ENCODE measurements around the gene MAST4.
A peak's percentile ranks its signal among the peaks of the same experiment; 100 is the strongest.

The MAST4 gene

DNA sequence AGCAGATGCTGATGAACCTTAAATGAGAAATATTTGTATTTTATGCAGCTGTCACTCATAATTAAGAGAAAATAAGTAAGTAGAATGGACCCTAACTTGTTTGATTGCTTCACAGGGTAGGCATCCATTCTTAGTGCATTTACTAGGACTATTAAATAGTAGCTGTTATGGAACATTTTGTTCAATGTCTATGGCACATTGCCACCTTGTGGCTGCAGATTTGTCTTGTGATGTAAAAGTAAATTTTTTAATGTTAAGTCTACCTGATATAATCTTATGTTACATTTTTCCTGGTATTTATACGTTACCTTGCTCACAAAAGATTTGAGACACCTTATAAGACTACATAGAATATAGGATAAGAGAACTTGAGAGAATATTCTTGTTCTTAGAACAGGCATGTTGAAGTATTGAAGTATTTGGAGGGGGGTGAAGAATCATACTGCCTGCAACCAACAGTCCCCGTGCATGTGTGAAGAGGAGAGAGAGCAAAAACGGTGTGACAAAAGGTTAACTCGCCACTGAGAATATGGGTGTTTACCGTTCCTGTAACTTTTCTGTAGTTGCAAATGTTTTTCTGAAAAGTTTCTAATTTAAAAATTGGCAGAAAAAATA is 161.1 kb downstream of the MAST4 start:
- peak in 1 of 2 experiments; percentile 23 for DNase-seq

DNA sequence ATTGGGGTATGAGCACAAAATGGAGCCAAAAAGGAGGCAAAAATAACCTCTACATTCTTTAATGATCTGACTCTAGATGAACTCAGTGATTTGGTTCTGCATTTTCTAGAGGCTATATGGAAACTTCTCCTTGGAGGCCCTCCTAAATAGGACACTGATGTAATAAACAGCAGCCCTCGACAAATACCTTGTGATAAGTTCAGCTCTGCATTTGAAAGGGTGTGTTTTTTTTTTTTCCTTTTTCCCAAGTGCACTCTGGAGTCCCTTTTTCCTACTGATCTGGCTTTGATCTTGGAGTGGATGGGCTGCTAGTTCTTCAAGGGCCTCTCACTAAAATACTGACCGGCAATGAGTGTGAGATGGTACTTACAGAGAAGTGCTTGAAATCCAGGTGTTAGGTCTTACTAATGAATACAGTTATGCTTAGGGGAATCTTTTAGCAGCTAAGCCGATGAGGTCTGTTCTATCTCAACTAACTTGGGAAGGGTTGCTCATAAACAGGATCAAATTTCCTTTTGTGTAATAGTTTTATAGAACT is 161.7 kb downstream of the MAST4 start:
- DNase-seq = no peak

DNA sequence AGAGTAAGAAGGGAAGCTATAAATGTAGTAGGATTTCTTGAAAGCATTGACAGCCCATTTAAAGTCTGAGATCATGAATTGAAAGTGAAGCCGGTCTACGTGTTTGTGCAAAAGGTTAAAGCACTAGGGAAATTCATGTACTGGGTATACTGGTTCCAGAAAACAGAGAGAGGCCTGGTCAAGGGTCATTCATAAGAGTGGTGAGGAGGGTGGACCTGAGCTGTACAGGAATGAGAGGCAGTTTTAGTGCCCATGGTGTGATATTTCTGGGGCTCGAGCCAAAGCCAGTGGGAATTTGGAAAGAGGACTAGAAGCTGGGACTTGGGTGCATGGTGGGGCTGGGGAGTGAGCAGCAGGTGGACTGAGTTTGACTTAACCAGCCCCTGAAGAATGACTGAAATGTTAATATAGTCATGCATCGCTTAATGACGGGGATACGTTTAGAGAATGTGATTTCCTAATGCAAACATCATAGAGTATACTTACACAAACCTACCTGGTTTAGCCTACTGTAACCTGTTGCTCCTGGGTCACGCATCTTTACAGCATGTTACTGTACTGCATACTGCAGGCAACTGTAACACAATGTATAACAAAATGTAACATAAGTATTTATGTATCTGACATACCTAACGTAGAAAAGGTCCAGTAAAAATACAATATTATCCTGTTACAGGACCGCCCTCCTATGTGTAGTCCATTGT is 173.0 kb downstream of the MAST4 start:
- no peak for DNase-seq

DNA sequence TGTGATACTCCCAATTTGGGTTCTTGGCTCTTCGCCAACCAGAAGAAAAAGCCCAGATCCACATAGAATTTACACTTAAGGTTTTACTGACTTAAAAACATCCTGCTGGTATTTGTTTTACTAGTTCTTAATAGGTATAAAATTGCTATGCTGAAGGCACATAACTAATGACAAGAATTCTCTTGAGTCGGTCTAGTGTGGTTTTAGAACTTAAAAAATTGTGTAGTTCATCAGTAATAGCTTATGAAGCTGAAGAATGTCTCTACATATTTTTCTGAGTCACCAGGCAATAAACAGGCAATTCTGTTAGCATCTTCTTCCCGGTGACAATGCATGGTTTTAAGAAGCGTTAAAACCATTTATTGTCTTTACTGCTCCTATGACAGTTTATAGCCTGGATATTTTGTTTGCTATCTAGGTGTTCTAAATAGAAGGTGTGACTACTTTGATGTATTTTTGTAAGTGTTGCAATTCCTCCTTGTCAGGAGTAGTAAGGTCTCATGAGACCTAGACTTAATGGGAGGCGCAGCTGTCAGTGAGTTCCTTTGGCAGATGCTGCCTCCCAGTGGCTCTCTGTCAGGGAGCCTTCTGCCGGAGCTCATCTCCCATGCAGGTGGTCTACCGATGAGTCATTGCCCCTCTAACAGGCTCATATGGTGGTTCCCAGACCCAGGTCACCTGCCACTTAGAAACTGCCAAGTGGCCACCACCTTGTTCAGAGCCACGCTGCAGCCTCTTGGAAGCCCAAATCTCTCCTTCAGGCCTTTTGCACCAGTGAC is 173.8 kb downstream of the MAST4 start:
- DNase-seq = no peak

DNA sequence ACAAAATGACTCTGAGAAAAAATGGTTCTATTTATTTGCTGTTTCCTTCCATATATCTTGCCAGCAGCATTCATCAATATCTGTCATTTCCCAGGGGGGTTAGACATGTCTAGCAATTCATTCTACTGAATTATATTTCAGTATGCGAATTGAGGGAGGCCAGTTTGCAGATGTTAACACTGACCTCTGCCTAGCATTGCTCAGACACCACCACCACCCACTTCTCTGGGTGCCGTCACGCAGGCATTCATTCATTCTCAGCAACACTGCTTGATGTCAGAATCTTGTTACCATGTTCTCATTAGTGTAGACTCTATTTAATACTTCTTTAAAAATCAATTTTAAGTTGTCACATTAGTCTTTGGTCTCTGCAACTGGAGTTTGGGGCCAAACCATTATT is 181.7 kb downstream of the MAST4 start:
- DNase-seq = no peak

DNA sequence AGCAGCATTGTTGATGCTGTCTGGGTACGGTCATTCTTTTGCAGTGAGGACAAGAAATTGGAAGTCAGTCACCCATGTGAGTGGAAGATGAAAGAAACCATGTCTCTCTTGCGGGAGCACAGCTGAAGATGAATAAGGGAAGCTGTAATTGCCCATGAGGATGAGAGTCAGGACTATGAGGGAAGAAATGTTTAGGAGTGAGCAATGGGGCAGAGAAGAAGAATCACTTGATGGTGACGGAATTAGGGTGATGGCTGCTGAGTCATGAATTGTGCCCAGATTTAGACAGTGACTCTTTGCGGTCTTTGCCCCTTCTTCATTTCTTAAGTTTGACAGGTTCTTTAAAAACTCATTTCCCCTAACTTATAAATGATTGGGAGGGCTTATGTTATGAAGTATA is 183.3 kb downstream of the MAST4 start:
- DNase-seq = no peak

DNA sequence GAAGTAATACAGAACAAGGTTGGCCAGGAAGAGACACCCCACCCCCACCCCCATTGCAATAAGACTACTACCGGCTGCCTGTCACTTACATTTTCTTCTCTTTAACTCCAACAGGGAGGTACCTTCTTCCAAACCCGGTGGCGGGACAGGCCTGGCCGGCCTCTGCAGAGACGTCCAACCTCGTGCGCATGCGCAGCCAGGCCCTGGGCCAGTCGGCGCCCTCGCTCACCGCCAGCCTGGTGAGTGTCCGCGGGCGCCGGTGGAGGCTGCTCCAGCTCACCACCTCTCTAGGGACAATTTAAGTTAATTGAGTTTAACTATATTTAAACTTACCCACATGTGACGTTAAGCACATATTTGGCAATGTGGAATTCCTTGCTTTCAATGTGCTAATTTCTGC is 192.4 kb downstream of the MAST4 start:
- DNase-seq = peak in 1 of 2 experiments; percentile 13

DNA sequence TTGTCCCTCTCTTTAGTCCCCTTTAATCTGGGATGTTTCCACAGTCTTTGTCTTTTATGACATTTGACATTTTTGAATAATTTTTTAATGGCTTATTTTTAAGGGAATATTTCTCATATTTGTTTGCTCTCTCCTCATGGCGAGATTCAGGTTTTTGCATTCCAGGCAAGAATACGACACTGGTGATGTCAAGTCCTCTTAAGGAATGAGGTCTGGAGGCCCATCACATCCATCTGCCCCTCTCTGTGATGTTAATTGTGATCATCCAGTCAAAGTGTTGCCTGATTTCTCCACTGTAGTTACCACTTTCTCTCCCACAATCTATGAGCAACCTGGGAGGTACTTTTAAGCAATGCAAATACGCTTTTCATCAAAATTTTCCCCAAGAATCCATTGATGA is 193.2 kb downstream of the MAST4 start:
- no peak for DNase-seq

DNA sequence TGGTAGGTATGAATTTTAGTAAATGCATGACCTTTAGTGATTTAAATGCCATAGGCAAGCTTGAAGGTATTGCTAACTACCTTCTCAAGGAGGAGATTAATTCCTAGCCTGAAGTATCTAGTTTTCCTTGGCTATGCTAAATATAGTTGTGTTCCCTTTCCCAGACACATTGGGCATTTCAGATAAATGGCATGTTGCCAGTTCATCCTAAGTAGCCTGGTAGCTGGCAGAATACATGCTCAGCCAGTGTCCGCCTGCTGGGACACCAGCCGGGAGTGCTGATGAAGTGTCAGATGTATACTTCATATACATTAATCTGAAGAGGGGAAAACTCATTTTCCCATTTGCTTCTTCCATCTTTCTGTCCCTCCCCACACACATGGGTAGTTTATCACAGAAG is 196.9 kb downstream of the MAST4 start:
- DNase-seq = no peak

DNA sequence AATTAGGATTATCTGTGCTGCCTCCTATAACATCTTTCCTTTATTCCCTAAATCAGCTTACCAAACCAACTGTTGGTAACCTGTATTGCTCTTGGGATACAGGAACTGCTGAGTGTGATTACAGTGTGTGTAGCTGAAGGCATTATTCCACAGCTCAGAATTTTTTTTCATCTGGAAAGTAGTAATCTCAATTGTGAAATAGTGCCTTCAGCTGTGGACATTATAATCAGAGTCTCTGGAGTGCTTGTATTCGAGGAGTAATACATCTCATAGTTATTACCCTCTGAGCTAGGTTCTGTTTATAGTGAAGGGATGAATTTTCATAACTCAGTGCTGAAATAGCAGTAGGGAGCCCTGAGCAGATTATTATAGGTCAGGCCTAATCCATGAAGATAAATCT is 199.5 kb downstream of the MAST4 start:
- DNase-seq = no peak

DNA sequence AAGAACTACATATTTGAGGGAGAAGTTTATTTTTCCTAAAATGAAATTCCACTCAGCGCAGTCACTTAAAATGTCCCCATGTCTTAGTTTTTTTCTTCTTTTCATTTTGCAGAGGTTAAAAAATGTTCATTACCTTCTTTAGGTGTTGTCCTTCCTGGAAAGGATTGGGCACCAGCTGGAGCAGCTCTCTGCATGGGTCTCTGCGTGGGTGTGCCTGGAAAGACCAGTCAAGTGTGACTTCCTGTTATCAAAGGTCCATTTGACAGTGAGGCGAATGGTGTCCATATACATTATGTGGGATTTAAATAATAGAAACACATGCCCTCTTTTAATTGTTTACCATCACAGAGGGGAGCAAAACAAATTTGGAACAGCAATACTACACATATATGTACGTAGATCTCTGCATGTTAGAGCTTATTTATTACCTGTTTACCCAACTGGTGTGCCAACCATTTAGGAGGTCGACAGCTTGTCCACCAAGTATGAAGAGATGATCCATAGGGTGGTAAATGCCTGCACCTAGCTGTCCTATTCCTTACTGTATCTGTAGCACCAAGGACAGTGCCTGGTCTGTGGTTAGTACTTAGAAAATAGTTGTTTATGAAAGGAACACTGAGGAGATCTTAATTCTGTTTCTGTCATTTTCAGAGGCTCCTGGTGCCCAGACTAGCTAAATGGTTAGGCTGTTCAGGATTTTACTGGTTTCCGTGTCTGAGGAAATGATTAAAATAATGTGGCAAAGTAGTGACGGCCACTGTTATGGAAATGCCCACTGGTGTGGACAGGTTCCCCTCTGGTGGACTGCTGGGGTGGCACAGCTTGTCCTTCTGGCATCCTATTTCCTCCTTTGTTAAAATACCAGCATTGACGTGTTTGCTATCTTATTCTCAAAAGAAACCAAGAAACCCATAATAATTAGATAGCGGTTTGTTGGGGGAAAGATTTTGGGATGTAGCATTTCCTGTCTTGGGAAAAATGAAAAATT is 200.4 kb downstream of the MAST4 start:
- no peak for DNase-seq

DNA sequence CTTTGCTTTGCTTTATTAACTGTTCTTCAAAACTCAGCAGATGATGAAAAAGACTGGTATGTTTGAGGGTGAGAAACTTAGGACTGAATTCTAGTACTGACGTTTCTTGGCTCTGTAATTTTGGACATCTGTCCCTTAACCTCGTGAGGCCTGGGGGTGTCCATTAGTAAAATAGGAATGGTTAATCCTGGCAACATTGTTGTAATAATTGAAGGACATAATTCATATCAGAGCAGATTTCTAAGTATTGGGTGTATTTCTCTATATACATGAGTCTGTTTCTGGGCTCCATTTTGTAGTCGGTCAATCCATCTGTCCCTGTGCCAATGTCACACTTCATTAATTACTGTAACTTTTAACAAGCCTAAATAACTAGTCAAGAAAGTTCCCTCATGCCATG is 206.7 kb downstream of the MAST4 start:
- no peak for DNase-seq

DNA sequence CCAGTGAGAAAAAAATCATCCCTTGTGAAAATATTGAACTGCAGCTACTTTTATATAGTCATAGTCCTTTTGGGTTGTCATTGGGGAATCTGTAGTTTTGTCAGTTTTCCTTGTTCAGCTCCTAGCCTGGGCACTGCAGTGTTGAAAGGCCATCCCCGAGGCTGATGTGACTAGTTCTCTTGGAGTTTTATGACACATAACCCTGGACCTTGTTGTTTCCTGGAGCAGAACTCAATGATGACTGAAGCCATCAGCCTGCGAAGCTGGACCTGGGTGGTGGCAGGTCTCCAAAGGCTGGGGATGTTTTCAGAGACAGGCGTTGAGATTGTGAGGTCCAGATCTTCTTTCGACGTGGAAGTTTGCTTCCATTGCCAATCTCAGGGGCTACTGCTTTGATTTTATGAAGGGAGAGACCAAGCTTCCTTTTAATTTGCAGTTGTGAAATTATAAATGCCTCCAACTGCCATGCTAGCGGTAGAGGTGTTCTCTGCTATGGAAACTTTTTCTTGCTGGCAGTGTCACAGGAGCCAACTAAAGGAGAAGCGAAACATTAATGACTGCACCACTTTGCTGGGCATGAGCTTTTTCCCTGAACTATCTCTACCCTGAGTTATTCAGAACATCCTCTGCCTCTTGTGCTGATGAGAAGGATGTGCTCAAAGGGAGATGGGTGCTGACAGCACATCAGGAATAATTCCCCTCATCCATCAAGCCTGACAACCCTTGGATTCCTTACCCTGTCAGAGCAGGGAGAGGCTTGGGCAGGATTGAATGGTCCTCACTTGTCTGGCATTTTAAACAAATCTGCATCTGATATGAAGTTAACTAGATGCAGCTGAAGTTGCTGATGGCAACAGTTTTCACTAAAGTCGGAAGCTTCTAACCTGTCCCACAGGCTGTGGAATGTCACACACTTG is 209.6 kb downstream of the MAST4 start:
- no peak for DNase-seq

DNA sequence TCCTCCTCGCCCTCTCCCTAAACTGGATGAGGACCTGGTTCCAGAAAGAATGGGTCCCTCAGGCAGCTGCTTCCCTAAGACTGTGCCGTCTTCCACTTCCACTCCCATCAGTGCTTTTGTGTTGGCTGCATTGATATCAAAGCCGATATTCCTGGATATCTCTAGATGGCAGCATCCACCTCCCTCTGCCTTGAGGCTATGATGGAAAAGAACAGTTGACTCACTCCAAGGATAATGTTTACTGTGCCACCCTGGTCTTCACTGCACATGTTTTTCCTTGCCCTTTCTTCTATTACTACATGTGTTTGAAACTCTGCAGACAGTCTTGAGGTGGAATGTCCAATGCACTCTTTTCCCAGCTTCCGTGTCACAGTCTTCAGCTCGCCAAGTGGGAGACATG is 211.6 kb downstream of the MAST4 start:
- no peak for DNase-seq

DNA sequence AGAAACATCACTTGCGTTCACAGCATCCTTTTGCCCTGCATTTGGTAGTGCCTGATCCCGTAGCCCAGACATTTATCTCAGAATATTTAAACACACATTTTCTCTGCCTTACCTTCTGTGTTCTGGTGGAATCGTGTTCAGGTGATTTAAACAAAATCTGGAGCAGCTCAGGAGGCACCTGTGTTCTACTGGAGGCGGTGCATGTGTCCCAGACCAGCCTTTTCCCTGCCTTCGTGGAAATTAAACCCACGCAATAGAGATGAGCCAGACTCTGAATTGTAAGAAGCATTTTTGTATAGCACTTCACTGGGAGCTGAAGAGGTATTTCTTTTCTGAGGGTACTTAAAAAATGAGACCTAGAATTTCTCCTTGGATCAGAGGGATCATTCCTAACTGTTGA is 212.5 kb downstream of the MAST4 start:
- no peak for DNase-seq

DNA sequence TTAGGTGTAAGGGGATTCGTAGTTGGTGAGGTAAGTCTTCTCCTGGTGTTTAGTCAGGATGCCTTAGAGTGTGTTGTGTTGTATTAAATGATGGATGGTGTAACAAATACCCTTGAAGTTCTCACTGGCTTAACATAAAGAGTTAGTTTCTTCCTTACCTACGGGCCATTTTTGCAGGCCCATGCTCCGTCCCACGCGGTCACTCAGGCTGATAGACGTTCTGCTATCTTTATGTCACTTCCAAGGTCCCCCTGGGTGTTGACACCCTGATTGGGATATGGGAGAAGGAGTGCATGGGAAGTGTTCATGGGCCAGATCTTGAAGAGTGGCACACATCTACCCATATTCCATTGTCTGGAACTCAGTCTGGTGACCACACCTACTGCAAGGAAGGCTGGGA is 214.0 kb downstream of the MAST4 start:
- DNase-seq = no peak

DNA sequence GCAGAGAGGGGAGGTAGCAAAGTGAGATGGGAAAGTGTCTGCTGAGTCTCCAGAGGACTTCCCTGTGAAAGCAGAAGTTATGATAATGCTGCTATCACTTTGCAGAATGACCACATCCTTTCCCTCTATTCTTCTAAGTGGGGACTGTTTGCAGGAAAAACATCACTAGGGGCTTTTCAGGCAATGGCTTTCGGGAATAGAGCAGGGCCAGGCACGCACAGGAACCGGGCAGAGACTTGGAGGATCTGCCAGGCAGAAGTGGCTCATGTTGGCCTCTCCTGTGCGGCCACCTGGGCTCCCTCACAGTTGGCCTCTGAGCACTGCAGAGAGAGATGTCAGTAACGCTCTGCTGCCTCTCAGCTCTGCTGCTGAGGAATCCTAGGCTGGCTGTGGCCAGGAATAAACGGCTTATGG is 214.7 kb downstream of the MAST4 start:
- no peak for DNase-seq

DNA sequence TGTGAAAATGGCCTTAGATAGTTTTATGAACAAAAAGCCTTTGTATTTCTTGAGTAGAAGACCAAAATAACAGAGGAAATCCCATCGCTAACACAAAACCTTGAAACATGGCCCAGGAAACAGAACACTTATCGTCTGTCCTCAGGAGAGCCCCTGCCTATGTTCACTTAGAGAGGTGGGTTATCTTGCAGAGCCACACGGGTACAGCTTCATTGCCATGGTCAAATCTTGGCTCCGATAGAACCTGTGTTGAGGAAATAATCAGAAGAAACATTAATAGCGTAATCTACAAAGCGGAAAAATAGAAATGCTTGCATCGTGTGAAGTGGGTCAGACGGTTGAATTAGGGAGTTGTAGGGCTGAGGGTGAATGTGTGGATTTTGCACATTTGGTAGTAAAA is 216.1 kb downstream of the MAST4 start:
- DNase-seq = no peak

DNA sequence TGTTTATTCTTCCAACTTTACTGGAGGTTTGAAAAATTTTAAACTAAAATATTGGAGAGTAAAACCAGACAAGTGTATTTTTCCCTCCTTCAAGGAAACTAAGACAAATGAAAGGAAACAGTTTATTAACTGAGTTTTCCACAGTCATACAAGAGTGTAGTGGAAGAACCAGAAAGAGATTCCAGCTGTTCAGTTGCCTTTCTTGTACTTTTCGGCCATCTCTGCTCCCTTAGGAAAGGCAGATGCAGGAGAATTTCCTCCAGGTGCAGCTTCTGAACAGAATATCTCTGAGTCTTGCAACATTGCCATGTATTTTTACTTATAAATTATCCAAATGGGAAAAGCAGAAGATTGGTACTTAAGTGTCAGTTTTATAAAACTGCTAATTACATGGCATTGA is 217.1 kb downstream of the MAST4 start:
- DNase-seq = no peak

DNA sequence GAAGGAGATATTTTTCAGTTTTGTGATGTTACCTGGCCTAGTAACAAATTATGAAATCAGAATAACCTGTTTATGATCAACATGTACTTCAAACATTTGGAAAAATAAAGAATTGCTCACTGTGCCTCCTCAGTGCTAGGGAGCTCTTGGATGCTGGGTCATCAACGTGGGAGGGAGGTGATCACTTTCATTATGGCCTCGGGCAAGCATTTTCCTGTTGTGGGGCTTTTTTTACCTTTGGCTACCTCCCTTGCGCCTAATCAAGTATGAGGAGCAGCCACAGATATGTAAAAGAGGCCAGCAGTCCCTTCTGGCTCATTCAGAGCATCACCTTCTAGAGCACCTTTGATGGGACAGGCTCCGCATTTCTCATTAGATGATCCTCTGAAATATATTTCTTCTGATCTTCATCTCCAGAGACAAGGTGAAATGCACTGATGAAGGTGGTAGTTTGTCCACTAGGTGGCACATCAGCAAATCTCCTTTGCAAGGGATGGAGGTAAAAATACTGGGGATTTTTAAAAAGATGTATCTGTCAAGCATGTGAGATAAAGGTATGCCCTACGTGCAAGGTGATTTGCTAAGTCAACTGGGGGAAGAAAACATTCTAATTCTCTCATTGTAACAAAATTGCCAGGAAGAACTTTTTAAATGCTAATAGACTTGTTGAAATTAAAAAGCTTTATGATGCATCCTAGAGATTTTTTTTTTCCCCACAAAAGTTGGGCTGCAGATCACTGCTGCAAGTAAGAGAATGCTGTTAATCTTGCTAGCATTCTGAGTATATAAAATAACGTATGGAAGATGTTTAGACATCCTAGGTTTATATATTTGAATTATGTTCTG is 218.2 kb downstream of the MAST4 start:
- no peak for DNase-seq
